HepG2 (cell line): ENCODE results near the gene PSMB9. TPM values are rescaled to one million over a fixed set of nuclear protein-coding genes. Genes with fewer than 3 reads are reported as not detected.

Source experiments
- BCL6 ChIP-seq: IDR thresholded peaks from 2 replicates; pipeline ENCODE4 v1.6.1; 2016; ENCODE audit warnings: missing genetic modification reagents, missing compliant biosample characterization
- ESRRA ChIP-seq: sonication (generic); formaldehyde crosslinking; IDR thresholded peaks from 2 replicates; pipeline ENCODE4 v1.5.1; 2020; ENCODE audit warnings: mild to moderate bottlenecking, low read depth, missing genetic modification reagents
- HNF1B ChIP-seq: sonication (generic); formaldehyde crosslinking; IDR thresholded peaks from 2 replicates; pipeline ENCODE4 v1.5.1; 2020; ENCODE audit warnings: mild to moderate bottlenecking, moderate library complexity, missing genetic modification reagents
- HNRNPLL ChIP-seq: fragments of 200-400 bp; formaldehyde crosslinking; IDR thresholded peaks from 2 replicates; pipeline ENCODE4 v1.6.1; 2017; ENCODE audit warnings: mild to moderate bottlenecking, low read depth, low read length; ENCODE audit not compliant: poor library complexity, severe bottlenecking
- KDM4B ChIP-seq: sonication (generic); formaldehyde crosslinking; IDR thresholded peaks from 2 replicates; pipeline ENCODE4 v1.4.0; 2020; ENCODE audit warnings: missing genetic modification reagents
- LRRFIP1 ChIP-seq: sonication (generic); formaldehyde crosslinking; conservative IDR thresholded peaks from 2 replicates; pipeline ENCODE4 v1.4.0; 2020; ENCODE audit warnings: missing genetic modification reagents
- PHF8 ChIP-seq: sonication (generic); formaldehyde crosslinking; IDR thresholded peaks from 2 replicates; pipeline ENCODE4 v1.5.0; 2020; ENCODE audit warnings: missing genetic modification reagents
- PLRG1 ChIP-seq: fragments of 450-650 bp; conservative IDR thresholded peaks from 2 replicates; pipeline ENCODE4 v1.6.1; 2016
- SALL1 ChIP-seq: sonication (generic); formaldehyde crosslinking; IDR thresholded peaks from 2 replicates; pipeline ENCODE4 v1.8.0; 2022; ENCODE audit warnings: mild to moderate bottlenecking, missing genetic modification reagents
- SAP130 ChIP-seq: IDR thresholded peaks from 2 replicates; pipeline ENCODE4 v1.6.1; 2016; ENCODE audit warnings: low read depth
- STAT6 ChIP-seq: sonication (generic); formaldehyde crosslinking; IDR thresholded peaks from 2 replicates; pipeline ENCODE4 v1.4.0; 2020; ENCODE audit warnings: missing genetic modification reagents, mild to moderate bottlenecking, borderline replicate concordance
- TCF7 ChIP-seq: sonication (generic); IDR thresholded peaks from 2 replicates; pipeline ENCODE4 v1.6.1; 2016; ENCODE audit warnings: antibody characterized with exemption, low read depth
- ZNF691 ChIP-seq: sonication (generic); formaldehyde crosslinking; IDR thresholded peaks from 2 replicates; pipeline ENCODE4 v1.4.0; 2020; ENCODE audit warnings: missing genetic modification reagents, low read depth, mild to moderate bottlenecking, borderline replicate concordance
- ZNF777 ChIP-seq: sonication (generic); formaldehyde crosslinking; IDR thresholded peaks from 2 replicates; pipeline ENCODE4 v1.4.0; 2020; ENCODE audit warnings: missing genetic modification reagents
- ZSCAN21 ChIP-seq: sonication (generic); formaldehyde crosslinking; IDR thresholded peaks from 2 replicates; pipeline ENCODE4 v1.8.0; 2022; ENCODE audit warnings: mild to moderate bottlenecking, missing genetic modification reagents, moderate library complexity, borderline replicate concordance
- ZZZ3 ChIP-seq: sonication (generic); formaldehyde crosslinking; IDR thresholded peaks from 2 replicates; pipeline ENCODE4 v1.4.0; 2020; ENCODE audit warnings: missing genetic modification reagents, mild to moderate bottlenecking, borderline replicate concordance
- polyA plus RNA-seq, 8 experiments: library from polyadenylated mRNA; depleted of rRNA in 3 of 8; stranded (reverse) in 7 of 8; unstranded in 1 of 8; fragments of >200 nt; fragmentation: Illumina TruSeq in 4 of 8; extraction: Trizol in 4 of 8; gene quantifications; 2 replicates each; pipeline versions ENCODE4 v1.2.1 to v1.2.3, GENCODE V29; 2011 to 2016; ENCODE audit warnings: low read depth in 4 of 8, missing spikeins in 1 of 8, mixed read lengths in 1 of 8; ENCODE audit not compliant: insufficient read depth in 1 of 8
- total RNA-seq, 5 experiments: library from RNA; depleted of rRNA; stranded (reverse); fragments of >200 nt; fragmentation: Illumina TruSeq; extraction: Trizol; gene quantifications; 2 replicates each; pipeline ENCODE4 v1.2.3, GENCODE V29; 2016; ENCODE audit warnings: low read depth in 1 of 5

Gene PSMB9
- total and polyA plus RNA-seq, 2 of the 13 experiments (the other 11 are each of a cell fraction or from before 2014, with no cell fraction given), result 15.6 to 16.0 TPM

- TF ChIP-seq SAP130 (peak; percentile 94), LRRFIP1 (no peak), HNF1B (CRISPR knock-in tag) (peak; percentile 62), ZNF691 (CRISPR knock-in tag) (peak; percentile 17; the same call in 1 of the 2 replicates), ZSCAN21 (CRISPR knock-in tag) (peak; percentile 62; the same call in 1 of the 2 replicates), BCL6 (CRISPR knock-in tag) (0 out of 2 replicates have a peak, but pooled peaks have one; percentile 7), SALL1 (CRISPR knock-in tag) (peak; percentile 62; the same call in 1 of the 2 replicates), ZNF777 (no peak; the same call in 1 of the 2 replicates), KDM4B (no peak), ZZZ3 (CRISPR knock-in tag) (no peak), TCF7 (no peak), PLRG1 (no peak), STAT6 (CRISPR knock-in tag) (peak; percentile 56; the same call in 1 of the 2 replicates), PHF8 (peak; percentile 92), ESRRA (CRISPR knock-in tag) (no peak), HNRNPLL (peak; percentile 91)
Observed at GRCh38 chr6:32894085-32895005, 40.4 kb downstream of the PSMB9 start (continued).
